Measurements from ENCODE around the gene AJM1.
"Not testable (repeated sequence)": the region's sequence is repeated elsewhere in the genome, so short reads cannot be mapped to it uniquely, and the experiment has no call there.

Gene AJM1

DNA sequence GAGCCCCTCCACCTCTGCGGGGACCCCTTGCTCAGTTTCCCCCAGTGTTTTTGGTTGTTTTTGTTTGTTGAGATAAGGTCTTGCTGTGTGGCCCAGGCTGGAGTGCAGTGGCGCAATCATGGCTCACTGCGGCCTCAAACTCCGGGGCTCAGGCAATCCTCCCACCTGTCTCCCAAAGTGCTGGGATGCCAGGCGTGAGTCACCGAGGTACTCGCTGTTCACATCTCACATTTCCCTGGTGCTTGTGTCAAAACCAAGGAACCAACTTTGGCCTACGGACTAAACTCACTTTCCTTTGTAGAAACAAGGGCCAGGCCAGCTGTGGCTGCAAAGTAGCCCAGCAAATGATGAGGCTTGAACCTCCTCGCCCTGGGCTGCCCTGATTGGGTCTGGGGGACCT, 9.7 kb upstream of the AJM1 start:
- no peak for DNase-seq

DNA sequence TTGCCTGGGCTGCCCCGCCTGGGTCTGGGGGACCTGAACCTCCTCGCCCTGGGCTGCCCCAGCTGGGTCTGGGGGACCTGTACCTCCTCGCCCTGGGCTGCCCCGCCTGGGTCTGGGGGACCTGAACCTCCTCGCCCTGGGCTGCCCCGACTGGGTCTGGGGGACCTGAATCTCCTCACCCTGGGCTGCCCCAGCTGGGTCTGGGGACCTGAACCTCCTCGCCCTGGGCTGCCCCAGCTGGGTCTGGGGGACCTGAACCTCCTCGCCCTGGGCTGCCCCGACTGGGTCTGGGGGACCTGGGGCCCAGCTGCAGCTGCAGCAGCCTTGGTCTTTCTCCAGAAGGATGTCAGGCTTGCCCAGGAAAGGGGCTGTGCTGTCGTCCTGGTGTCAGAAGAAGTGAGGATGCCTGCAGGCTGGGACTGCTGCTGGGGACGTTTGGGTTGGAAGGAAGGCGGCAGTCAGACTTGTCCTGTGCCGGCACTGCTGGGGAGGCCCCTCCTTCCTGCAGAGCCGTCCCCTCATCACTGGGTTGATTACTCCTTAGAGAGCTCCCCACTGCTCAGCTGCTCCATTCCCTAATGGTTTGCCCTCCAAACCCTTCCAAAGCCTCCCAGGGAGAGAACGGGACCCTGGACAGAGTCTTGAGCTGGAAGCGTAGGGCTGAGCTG, 8.8 kb upstream of the AJM1 start:
- DNase-seq: not testable (repeated sequence)

GRCh38 chr9:136835162-136835931, 6.9 kb upstream of the AJM1 start:
- DNase-seq: peak; percentile 1

DNA sequence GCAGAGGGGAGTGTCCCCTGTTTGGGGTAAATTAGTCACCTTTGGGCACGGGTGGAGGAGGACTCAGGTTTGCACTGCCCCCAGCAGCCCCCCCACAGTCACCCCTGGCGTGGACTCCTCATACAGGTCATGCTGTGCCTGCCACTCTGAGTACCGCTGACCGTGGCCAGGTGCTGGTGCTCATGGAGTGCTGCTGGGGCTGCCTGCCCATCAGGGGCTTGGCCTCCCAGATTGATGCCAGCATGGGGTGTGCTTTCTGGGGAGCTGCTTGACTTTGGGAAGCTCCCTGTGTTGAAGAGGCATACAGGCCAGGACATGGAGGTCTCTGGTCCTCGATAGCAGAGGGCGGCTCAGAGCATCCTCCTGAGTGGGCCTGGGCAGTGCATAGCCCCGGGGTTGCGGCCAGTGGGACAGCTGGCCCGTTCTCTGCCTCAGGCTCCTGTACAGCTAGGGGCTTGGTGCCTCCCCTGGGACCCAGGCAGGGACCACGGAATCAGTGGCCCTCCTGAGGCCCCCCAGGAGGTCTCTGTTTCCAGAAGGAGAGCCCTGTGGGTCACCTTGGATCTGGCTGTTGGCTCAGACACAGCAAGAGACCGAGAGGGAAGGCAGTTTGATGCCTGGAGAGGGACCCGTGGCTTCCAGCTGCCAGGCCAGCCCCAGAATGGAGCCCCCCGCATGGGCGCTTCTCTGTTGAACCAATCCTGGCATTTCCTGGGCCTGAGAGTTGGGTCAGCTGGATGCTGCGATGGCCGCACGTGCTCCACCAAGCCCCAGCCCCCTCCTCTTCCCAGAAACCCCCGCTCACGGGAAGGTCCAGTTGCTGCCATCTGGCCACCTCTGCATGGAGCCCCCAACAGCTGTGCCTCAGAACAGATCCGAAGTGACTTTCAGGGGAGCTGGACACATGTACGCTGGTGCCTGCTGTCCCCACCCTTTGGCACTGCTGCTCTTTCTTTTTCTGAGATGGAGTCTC, 6.1 kb upstream of the AJM1 start:
- no peak for DNase-seq

DNA sequence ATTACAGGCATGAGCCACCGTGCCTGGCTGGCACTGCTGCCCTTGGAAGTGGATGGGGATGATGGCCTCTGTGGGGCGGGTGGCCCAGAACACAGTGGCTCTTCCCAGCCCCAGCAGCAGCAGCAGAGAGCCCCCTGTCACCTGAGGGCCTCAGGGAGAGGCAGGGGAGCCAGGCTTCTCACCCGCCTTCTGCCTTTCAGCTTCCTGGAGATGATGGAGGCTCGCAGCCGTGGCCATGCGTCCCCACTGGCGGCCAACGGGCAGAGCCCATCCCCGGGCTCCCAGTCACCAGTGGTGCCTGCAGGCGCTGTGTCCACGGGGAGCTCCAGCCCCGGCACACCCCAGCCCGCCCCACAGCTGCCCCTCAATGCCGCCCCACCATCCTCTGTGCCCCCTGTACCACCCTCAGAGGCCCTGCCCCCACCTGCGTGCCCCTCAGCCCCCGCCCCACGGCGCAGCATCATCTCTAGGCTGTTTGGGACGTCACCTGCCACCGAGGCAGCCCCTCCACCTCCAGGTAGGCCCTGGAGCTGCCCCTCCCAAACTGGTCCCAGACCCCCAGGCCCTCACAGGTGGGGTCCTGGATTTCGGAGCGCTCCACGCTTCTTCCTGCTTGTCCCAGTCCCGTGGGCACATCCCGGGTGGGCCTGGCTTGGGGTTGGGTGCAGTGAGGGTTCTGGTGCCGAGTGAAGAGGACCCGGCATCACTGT, 5.0 kb upstream of the AJM1 start:
- DNase-seq: no peak

DNA sequence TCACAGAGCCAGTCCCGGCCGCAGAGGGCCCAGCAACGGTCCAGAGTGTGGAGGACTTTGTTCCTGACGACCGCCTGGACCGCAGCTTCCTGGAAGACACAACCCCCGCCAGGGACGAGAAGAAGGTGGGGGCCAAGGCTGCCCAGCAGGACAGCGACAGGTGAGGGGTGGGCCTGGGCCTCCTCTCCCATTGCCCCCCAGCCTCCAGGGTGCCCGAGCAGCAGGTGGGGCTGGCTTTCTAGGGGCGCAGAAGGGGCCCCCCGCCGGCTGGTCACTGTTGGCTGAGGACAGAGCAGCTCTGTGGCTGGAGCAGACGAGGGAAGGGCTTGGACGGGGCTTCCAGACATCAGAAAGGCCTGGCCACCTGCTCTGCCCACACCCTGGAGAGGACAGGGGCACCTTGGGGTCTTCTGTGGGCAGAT, 4.4 kb upstream of the AJM1 start:
- not testable (repeated sequence) for DNase-seq

GRCh38 chr9:136838314-136839228, 3.7 kb upstream of the AJM1 start:
- DNase-seq: no peak

DNA sequence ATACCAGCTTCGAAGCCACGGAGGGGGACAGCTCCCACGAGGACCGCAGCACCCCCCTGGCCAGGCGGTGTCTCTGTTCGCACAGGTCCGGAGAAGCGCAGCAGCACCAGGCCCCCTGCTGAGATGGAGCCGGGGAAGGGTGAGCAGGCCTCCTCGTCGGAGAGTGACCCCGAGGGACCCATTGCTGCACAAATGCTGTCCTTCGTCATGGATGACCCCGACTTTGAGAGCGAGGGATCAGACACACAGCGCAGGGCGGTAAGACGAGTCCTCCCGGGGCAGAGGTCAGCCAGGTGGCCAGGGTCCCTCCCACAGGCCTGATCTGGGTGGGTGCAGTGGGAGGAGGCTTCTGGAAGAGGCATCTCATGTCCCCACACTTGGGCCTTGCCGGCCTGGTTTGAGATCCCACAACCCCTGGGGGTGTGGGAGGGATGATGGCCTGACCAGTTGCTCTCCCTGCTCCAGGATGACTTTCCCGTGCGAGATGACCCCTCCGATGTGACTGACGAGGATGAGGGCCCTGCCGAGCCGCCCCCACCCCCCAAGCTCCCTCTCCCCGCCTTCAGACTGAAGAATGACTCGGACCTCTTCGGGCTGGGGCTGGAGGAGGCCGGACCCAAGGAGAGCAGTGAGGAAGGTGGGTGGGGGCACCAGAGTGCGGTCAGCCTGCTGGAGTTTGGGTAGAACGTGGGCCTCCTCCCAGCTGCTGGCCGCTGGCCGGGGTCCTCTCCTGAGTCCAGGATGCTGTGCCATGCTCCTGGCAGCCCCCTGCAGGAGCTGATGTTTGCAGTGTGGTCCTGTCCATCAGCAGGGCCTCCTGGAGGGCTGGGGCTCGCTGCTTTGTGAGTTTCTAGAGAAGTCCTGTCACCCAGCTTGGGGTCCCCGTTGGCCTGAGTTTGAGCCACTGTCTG, 2.8 kb upstream of the AJM1 start:
- DNase-seq: no peak

DNA sequence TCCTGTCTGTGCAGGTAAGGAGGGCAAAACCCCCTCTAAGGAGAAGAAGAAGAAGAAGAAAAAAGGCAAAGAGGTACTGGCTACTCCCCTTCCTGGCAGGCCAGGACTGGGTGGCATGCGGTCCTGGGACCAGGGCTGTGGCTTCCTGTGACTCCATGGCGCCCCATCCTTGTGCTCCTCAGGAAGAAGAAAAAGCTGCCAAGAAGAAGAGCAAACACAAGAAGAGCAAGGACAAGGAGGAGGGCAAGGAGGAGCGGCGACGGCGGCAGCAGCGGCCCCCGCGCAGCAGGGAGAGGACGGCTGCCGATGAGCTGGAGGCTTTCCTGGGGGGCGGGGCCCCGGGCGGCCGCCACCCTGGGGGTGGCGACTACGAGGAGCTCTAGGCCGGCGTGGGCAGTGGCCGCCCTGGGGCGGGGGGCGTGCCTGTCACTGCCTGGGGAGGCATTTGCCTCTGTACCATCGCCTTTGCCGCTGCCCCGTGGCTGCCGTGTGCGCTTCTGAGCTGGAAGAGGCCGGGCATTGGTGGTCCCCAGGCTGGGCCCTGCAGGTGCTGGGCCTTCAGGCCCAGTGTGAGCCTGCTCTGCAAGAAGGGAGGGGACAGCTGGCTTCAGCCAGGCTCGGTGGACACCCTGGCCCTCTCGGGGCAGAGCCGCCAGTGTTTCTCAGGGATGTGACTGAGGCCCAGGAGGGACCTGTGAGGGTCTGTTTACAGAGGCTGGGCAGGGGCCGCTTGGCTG, 2.0 kb upstream of the AJM1 start:
- DNase-seq: no peak

GRCh38 chr9:136840877-136841645, 1.2 kb upstream of the AJM1 start:
- no peak for DNase-seq

DNA sequence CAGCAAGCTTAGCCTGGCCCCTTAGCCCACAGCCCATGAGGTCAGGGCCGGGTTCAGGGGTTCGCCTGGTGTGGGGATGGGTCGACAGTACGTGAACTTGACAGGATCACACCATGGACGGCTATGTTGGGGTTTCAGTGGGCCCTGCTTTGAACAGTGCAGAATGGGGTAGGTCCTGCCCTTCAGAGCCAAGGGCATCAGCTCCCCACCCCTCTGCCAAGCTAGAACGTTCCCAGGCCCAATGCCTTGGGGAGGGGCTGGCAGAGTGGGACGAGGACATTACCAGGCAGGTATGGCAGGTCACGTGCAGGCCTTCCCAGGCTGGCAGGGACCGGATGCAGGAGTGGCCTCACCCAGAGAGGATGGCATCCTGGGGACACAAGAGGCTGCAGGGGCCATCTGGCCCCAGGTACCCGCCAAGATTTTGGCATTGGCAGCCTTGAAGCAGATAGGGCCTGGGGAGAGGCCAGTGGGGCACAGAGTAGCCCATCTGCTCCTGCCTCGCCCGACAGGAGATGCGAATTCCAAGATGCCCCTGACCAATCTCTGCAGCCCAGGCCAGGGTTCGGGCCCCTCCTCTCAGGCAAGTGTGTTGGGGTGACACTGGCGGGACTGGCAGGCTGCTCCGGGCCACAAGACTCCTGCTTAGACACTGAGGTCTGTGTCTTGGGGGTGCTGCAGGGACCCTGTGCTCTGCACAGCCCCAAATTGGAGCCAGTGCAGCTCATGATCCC, 465 bp upstream of the AJM1 start:
- not testable (repeated sequence) for DNase-seq

DNA sequence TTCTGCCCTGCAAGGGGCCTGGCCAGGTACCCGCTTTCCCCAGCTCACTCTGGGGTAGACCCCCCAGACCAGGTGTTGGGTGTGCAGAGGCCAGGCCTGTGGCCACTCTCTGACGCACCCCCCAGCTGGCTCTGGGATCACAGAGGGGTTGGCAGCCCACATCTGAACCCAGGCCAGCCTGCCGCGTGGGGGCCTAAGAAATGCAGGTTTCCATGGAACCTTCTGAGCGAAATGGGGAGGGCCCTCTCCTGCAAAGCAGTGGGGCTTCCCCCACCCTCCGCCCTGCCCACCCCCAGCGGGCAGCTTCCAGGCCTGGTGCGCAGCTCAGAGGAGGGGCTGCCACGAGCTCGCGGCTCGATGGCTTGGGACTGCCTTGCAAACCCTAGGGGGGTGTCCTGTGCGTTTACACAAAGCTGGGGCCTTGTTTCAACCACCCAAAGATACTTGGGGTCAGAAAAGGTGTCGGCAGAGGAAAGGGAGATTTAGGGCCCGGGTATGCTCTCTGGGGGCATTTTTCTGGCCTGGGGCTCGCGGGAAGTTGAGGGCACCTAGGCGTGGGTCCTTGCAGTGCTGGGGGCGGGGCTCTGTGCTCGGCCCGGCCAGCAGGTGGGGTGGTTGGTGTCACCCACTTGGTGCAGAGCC, 1.0 kb downstream of the AJM1 start:
- not testable (repeated sequence) for DNase-seq

GRCh38 chr9:136843801-136844740, 1.8 kb downstream of the AJM1 start:
- DNase-seq: peak; percentile 71

DNA sequence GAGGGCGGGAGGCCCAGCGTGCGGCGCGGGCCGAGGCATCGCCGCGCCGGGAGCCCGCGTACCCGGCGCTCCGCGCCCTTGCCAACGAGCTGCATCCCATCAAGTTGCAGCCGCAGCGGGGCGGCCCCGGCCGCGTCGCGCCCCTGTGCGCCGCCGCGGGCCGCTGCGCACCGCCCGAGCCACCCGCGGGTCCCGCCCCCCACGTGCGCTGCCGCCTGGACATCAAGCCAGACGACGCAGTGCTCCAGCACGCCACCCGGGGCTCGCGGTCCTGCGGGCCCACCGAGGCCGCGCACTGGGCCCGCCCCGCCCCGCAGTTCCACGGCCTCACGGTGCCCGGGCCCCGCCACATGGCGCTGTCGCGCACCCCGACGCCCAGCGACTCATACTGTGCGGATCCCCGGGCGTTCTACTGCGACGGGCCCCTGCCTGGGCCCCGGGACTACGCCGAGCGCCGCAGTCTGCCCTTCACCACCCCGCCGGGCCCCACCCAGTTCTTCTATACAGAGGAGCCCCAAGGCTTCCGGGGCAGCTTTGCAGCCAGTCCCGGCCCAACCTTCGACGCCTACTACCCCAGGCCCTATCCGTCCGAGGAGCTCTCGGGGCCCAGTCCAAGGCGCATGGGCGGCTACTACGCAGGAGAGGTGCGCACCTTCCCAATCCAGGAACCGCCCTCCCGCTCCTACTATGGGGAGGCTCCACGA, 2.6 kb downstream of the AJM1 start:
- no peak for DNase-seq

DNA sequence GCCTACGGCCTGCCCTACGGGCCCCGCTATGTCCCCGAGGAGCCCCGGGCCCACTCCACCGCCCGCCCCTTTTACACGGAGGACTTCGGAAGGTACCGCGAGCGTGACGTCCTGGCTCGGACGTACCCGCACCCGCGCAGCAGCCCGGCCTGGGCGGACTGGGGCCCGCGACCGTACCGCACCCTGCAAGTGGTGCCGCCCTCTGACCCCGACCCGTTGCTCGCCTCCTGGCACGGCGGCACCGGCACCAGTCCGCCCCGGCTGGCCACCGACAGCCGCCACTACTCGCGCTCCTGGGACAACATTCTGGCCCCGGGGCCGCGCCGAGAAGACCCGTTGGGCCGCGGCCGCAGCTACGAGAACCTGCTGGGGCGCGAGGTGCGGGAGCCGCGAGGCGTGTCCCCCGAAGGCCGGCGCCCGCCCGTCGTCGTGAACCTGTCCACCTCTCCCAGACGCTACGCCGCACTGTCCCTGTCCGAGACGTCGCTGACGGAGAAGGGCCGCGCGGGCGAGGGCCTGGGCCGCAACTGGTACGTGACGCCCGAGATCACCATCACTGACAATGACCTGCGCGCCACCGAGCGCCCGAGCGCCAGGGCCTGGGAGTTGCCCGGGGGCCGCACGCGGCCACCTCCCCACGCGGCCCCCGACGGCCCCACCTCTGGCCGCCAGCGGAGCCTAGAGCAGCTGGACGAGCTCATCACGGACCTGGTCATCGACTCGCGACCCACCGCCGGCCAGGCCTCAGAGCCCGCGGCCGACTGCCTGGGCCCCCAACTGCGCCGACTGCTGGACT, 3.4 kb downstream of the AJM1 start:
- DNase-seq: no peak
